Lower leg skin (tissue), 4 donors: ENCODE measurements around the gene SSTR5. TPM values are rescaled to one million over a fixed set of nuclear protein-coding genes. Genes with fewer than 3 reads are reported as not detected.
A peak's percentile ranks its signal among the peaks of the same experiment; 100 is the strongest.
"Not testable (repeated sequence)": the region's sequence is repeated elsewhere in the genome, so short reads cannot be mapped to it uniquely, and the experiment has no call there.

ENCODE experiments used
- DNase-seq, 2 donors: peaks; one replicate each; pipeline ENCODE4 v3.0.0-alpha.2; 2019; ENCODE audit warnings: low spot score in 2 of 2
- H3K4me3 ChIP-seq: fragments of 200-600 bp; sonication (generic); 2 replicates; pipeline ENCODE4 v1.5.1; 2017; ENCODE audit warnings: mild to moderate bottlenecking, low read depth; ENCODE audit not compliant: poor library complexity, severe bottlenecking
- POLR2A ChIP-seq, 2 donors: fragments of 450-650 bp; IDR thresholded peaks; one replicate each; pipeline ENCODE4 v1.6.1; 2016 to 2017; ENCODE audit warnings: antibody characterized with exemption in 2 of 2, mild to moderate bottlenecking in 1 of 2, moderate library complexity in 1 of 2
- WGBS, 2 donors: methylation state at CpG; one replicate each; pipeline ENCODE4 v1.1.5; 2018; 5-methylcytosine and 5-hydroxymethylcytosine counted together
- intact Hi-C: fragments of 100-400 bp; cut with DNase I; formaldehyde crosslinking; loops from one replicate; pipeline ENCODE4 v1.15.0; 2023; ENCODE audit warnings: low total_unique reads
- total RNA-seq, 4 donors: library from RNA; depleted of rRNA; stranded (reverse); fragments of >200 nt; gene quantifications; one replicate each; pipeline ENCODE4 v1.1.0, GENCODE V29; 2016
- TF ChIP-seq, protein P1 (sequence below), 3 donors: fragments of 450-650 bp; IDR thresholded peaks; one replicate each; pipeline ENCODE4 v1.5.1; 2016; ENCODE audit warnings: antibody characterized with exemption in 3 of 3, mild to moderate bottlenecking in 3 of 3, moderate library complexity in 2 of 3

SSTR5 gene
- under 1 TPM in 1 of 4 donors, not detected in 3; 0.36 TPM for total RNA-seq

DNA sequence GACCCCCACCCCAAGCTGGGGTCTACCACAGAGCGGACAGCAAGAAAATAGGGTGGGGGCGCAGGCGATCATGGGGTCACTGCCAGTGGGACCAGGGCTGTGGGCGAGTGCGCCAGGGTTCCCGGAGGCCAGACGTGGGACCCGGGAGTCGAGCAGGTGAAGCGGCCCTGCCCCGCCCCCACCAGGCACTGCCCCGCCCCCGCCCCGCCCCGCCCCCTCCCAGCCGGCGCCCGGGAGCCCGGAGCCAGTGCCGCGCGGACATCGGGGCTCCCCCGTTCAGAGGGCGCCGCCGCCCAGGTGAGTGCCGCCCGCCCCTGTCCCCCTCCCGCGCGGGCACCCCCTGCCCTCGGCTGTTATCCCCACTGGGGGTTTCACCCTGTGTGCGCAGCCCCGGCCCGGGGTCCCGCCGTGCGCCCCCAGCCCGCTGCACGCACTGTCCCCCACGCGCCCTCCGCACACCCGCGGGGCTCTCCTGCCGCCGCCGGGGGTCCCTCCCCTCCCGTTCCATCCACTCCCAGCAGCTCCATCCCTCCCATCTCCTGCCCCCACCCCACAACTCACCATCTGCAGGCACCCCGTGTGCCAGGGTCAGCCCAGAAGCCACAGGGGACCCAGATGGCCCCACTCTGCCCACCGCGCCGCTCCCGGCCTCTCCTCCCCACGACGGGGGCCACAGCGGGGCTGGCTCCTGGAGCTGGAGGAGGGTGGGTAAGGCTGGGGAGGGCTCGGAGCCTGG, at the start of gene SSTR5:
SSTR5 (plus strand) TSS at position 222 of the 736 bp plus-strand sequence. CDS start 6,122 bp downstream, outside the sequence.
- 11 to 14% methylated on average over 21 to 24 of the region's 59 CpGs for WGBS, 2 donors
- intact Hi-C loops = no loop called here

GRCh38 chr16:1024138-1024537, 48.4 kb upstream of the SSTR5 start:
- intact Hi-C loops = no loop called here
- TF ChIP-seq, protein P1, sequence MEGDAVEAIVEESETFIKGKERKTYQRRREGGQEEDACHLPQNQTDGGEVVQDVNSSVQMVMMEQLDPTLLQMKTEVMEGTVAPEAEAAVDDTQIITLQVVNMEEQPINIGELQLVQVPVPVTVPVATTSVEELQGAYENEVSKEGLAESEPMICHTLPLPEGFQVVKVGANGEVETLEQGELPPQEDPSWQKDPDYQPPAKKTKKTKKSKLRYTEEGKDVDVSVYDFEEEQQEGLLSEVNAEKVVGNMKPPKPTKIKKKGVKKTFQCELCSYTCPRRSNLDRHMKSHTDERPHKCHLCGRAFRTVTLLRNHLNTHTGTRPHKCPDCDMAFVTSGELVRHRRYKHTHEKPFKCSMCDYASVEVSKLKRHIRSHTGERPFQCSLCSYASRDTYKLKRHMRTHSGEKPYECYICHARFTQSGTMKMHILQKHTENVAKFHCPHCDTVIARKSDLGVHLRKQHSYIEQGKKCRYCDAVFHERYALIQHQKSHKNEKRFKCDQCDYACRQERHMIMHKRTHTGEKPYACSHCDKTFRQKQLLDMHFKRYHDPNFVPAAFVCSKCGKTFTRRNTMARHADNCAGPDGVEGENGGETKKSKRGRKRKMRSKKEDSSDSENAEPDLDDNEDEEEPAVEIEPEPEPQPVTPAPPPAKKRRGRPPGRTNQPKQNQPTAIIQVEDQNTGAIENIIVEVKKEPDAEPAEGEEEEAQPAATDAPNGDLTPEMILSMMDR (IDR thresholded peaks at IDR 0.05) = no peak
- TF ChIP-seq POLR2A (IDR thresholded peaks at IDR 0.05) = no peak
- DNase-seq = no peak
- 85 to 88% methylated on average over 20 of the region's 20 CpGs for WGBS, 2 donors
- H3K4me3 ChIP-seq = no peak overlapping the region

More for the DNA sequence above, at the start of gene SSTR5:
- no peak for TF ChIP-seq POLR2A (IDR thresholded peaks at IDR 0.05)
- TF ChIP-seq, protein P1 (IDR thresholded peaks at IDR 0.05) = no peak
- no peak within 1 kb of the TSS for H3K4me3 ChIP-seq
- DNase-seq = no peak

- intact Hi-C loops, H3K4me3 ChIP-seq: not testable (repeated sequence)
- DNase-seq = peak in 1 of 2 donors; percentile 33
- WGBS, 2 donors = 65 to 68% methylated on average over 23 to 24 of the region's 24 CpGs
Observed at GRCh38 chr16:1025183-1025809, 47.3 kb upstream of the SSTR5 start.

- DNase-seq = no peak
- TF ChIP-seq POLR2A (IDR thresholded peaks at IDR 0.05) = no peak
- TF ChIP-seq, protein P1 (IDR thresholded peaks at IDR 0.05) = no peak
- no peak overlapping the region for H3K4me3 ChIP-seq
- WGBS, 2 donors = 58 to 62% methylated on average over 31 to 35 of the region's 35 CpGs
- intact Hi-C loops = no loop called here
Observed at GRCh38 chr16:1026057-1026783, 46.3 kb upstream of the SSTR5 start.

GRCh38 chr16:1026784-1027500, 45.6 kb upstream of the SSTR5 start:
- no peak for DNase-seq
- no peak for TF ChIP-seq POLR2A (IDR thresholded peaks at IDR 0.05)
- TF ChIP-seq, protein P1 (IDR thresholded peaks at IDR 0.05) = no peak
- no peak overlapping the region for H3K4me3 ChIP-seq
- WGBS, 2 donors = 55 to 73% methylated on average over 25 to 27 of the region's 27 CpGs
- intact Hi-C loops = no loop called here
